Measurements from ENCODE around the gene RPS6KC1. TPM values are rescaled to one million over a fixed set of nuclear protein-coding genes. Genes with fewer than 3 reads are reported as not detected.
A peak's percentile ranks its signal among the peaks of the same experiment; 100 is the strongest.
"Not testable (repeated sequence)": the region's sequence is repeated elsewhere in the genome, so short reads cannot be mapped to it uniquely, and the experiment has no call there.

RPS6KC1 gene
- total RNA-seq, 1 donor from 2014 or later: 27.8 TPM

DNA sequence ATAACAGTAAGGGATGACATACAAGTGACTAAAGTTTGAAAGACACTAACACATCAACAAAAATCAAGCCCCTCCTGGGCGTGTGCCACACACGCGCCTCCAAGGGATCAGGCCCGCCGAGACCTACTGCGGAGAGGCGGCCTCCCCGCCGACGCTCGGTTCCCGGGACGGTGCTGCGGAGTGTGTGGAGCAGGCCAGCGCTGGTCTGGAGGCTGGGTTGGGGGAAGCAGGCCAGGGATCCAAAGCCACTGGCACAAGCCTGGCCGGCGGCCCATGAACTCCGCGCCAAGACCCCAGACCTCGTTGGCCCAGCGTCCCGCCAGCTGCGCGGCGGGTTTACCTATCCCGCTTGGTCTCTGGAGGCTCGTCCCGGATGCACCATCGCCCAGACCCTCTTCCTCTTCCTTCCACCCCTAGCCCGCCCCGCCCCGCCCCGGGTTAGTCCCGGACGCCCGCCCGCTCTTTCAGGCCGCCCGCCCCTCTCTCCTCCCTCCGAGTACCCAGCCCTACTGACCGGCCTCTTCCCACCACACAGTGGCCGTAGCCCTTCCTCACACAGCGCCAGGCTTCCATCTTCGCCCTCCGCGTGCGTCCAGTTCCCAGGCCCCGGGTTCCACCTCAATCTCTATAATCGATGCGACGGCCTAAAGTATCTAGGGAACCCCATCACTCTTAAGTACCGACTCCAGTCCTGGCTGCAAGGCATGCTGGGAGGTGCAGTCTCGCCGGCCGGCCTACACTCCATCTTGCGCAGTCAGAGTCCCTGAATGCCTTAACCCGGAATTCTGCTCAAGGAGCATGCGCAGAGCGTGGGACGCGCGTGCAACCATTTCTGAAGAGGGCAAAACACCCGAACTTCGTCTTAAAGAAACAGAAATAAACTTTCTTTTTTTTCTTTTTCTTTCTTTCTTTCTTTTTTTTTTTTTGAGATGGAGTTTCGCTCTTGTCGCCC, 35.7 kb upstream of the RPS6KC1 start, which contains the start of gene ANGEL2:
Gene ANGEL2, minus strand, starts transcription at position 769 of the 952 bp plus-strand sequence. Its CDS starts 196 bp downstream, at position 573.
- Mint-ChIP-seq H3K27me3 (no peaks in the 10 kb centered on the region), H3K4me3 (ENCODE audit: low read depth) (peak within 1 kb of the TSS; percentile 100)

DNA sequence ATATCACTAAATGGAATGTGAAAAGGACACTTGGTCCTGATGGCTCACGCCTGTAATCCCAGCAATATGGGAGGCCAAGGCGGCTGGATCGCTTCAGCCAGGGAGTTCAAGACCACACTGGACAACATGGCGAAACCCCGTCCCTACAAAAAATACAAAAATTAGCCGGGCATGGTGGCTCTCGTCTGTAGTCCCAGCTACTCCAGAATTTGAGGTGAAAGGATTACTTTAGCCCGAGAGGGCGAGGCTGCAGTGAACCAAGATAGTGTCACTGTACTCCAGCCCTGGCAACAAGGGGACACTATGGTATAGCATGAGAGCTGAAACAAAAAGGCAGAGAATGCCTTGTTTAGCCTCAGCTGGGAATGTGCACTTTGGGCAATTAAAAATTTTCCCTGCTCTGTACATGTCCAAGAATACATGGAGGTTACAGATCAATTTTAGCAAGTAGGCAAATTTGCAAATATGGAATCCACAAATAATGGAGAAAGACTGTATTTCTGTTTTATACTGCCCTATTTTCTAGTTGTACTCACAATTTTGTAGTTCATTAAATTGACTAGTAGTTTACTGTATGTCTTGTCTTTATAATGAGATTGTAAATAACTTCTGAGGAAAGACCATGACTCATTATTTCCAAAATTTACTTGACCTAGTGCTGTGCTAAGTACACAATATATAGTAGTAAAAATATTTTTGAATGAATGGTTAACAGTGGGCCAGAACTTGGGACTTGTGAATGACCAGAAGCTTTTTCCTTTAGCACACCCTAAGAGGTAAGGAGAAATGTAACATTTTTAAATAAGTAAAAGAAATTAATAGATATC, 33.4 kb upstream of the RPS6KC1 start:
- Mint-ChIP-seq H3K4me3 (ENCODE audit: low read depth) (no peak overlapping the region), H3K27ac (no peak overlapping the region), H3K27me3 (no peaks in the 10 kb centered on the region), H3K4me1 (ENCODE audit: low read depth) (peaks cover 12% of the 10 kb centered on the region), H3K36me3 (ENCODE audit: insufficient read depth) (no peaks in the 10 kb centered on the region), H3K9me3 (ENCODE audit: low read depth) (no peaks in the 10 kb centered on the region)
- DNase-seq (ENCODE audit: low spot score, unreplicated experiment): no peak
- TF ChIP-seq, protein P1, sequence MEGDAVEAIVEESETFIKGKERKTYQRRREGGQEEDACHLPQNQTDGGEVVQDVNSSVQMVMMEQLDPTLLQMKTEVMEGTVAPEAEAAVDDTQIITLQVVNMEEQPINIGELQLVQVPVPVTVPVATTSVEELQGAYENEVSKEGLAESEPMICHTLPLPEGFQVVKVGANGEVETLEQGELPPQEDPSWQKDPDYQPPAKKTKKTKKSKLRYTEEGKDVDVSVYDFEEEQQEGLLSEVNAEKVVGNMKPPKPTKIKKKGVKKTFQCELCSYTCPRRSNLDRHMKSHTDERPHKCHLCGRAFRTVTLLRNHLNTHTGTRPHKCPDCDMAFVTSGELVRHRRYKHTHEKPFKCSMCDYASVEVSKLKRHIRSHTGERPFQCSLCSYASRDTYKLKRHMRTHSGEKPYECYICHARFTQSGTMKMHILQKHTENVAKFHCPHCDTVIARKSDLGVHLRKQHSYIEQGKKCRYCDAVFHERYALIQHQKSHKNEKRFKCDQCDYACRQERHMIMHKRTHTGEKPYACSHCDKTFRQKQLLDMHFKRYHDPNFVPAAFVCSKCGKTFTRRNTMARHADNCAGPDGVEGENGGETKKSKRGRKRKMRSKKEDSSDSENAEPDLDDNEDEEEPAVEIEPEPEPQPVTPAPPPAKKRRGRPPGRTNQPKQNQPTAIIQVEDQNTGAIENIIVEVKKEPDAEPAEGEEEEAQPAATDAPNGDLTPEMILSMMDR (IDR thresholded peaks at IDR 0.05; ENCODE audit: unreplicated experiment): no peak

More for the DNA sequence above, 35.7 kb upstream of the RPS6KC1 start, which contains the start of gene ANGEL2:
- DNase-seq (ENCODE audit: low spot score, unreplicated experiment): peak; percentile 83
- Mint-ChIP-seq H3K27ac (peak within 1 kb of the TSS; percentile 99), H3K36me3 (ENCODE audit: insufficient read depth) (peaks cover 2% of the 10 kb centered on the region), H3K9me3 (ENCODE audit: low read depth) (no peaks in the 10 kb centered on the region), H3K4me1 (ENCODE audit: low read depth) (peaks cover 15% of the 10 kb centered on the region)
- TF ChIP-seq, protein P1 (IDR thresholded peaks at IDR 0.05; ENCODE audit: unreplicated experiment): no peak

DNA sequence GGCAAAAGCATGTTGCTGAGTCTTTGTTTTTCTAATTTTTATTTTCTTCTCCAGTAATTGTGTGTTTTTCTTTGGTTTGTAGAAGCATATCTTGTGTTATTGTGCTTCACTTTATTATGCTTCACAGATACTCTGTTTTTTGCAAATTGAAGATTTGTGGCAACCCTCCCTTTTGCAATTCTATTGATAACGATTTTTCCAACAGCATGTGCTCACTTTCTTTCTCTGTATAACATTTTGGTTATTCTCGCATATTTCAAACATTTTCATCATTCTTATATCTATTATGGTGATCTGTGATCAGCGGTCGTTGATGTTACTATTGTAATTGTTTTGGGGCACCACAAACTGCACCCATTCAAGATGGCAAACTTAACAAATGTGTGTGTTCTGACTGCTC, 31.6 kb upstream of the RPS6KC1 start:
- DNase-seq (ENCODE audit: low spot score, unreplicated experiment): no peak
- TF ChIP-seq, protein P1 (IDR thresholded peaks at IDR 0.05; ENCODE audit: unreplicated experiment): no peak
- H3K4me1 Mint-ChIP-seq (ENCODE audit: low read depth): peaks cover 5% of the 10 kb centered on the region
- H3K27ac Mint-ChIP-seq: no peak overlapping the region
- H3K36me3 Mint-ChIP-seq (ENCODE audit: insufficient read depth): no peaks in the 10 kb centered on the region
- no peaks in the 10 kb centered on the region for H3K27me3 Mint-ChIP-seq
- H3K9me3 Mint-ChIP-seq (ENCODE audit: low read depth): peaks cover 4% of the 10 kb centered on the region
- H3K4me3 Mint-ChIP-seq (ENCODE audit: low read depth): no peak overlapping the region

DNA sequence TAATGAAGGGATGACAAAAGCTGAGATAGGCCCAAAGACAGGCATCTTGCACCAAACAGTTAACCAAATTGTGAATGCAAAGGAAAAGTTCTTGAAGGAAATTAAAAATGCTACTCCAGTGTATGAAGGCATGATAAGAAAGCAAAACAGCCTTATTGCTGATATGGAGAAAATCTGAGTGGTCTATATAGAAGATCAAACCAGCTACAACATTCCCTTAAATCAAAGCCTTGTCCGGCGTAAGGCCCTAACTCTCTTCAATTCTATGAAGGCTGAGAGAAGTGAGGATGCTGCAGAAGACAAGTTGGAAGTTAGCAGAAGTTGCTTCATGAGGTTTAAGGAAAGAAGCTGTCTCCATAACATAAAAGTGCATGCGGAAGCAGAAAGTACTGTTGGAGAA, 31.0 kb upstream of the RPS6KC1 start:
- Mint-ChIP-seq H3K4me1 (ENCODE audit: low read depth) (peaks cover 2% of the 10 kb centered on the region), H3K9me3 (ENCODE audit: low read depth) (peaks cover 5% of the 10 kb centered on the region), H3K36me3 (ENCODE audit: insufficient read depth) (no peaks in the 10 kb centered on the region), H3K27ac (no peak overlapping the region), H3K4me3 (ENCODE audit: low read depth) (no peak overlapping the region), H3K27me3 (no peaks in the 10 kb centered on the region)
- DNase-seq (ENCODE audit: low spot score, unreplicated experiment): no peak
- TF ChIP-seq, protein P1 (IDR thresholded peaks at IDR 0.05; ENCODE audit: unreplicated experiment): no peak

DNA sequence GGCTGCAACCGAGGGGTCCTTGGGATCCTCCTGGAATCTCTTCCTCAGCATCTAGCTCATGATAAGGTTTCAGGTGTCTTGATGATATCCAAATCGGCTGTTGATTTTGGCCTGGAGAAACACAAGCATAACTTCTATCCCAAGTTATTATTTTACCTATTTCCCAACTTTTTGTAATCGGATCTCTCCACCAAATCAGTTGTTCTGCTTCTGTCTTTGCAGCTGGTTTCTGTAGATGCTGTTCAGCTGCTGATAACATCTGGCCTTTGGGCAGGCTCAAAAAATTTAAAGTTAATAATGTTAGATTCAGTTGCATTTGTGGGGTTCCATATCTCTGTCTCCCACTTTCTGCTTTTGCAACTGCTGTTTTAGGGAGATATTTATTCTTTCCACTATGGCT, 24.0 kb upstream of the RPS6KC1 start:
- not testable (repeated sequence) for H3K4me1 Mint-ChIP-seq (ENCODE audit: low read depth); H3K4me3 Mint-ChIP-seq (ENCODE audit: low read depth); H3K36me3 Mint-ChIP-seq (ENCODE audit: insufficient read depth); DNase-seq (ENCODE audit: low spot score, unreplicated experiment); H3K27me3 Mint-ChIP-seq; H3K27ac Mint-ChIP-seq
- peaks cover 18% of the 10 kb centered on the region for H3K9me3 Mint-ChIP-seq (ENCODE audit: low read depth)

Measured in progenitor cell of endocrine pancreas (in vitro differentiated cells).